GM23338 (cell line): ENCODE results near the gene SUGCT. TPM values are rescaled to one million over a fixed set of nuclear protein-coding genes. Genes with fewer than 3 reads are reported as not detected.
"Not testable (repeated sequence)": the region's sequence is repeated elsewhere in the genome, so short reads cannot be mapped to it uniquely, and the experiment has no call there.

ENCODE experiments used
- ATAC-seq: fragments of 200-7000 bp; cut with Tn5 transposase; 3 replicates; pipeline ENCODE4 v1.9.1; 2020
- DNase-seq: peaks from one replicate; pipeline ENCODE4 v3.0.0-alpha.2; 2015; ENCODE audit warnings: low spot score
- H2AFZ ChIP-seq: fragments of 200-600 bp; sonication (generic); 2 replicates; pipeline ENCODE4 v1.8.0; 2016; ENCODE audit warnings: antibody characterized with exemption, mild to moderate bottlenecking, moderate library complexity
- H3F3A ChIP-seq: fragments of 200-600 bp; sonication (generic); replicated peaks from 2 replicates; pipeline ENCODE4 v1.8.0; 2017; ENCODE audit warnings: antibody characterized with exemption, mixed run types, low read depth
- H3K27ac ChIP-seq: fragments of 200-600 bp; sonication (generic); 2 replicates; pipeline ENCODE4 v1.6.1; 2016; ENCODE audit warnings: low read depth
- H3K27me3 ChIP-seq: fragments of 200-600 bp; sonication (generic); 2 replicates; pipeline ENCODE4 v1.8.0; 2016; ENCODE audit warnings: mild to moderate bottlenecking, mixed run types, moderate library complexity; ENCODE audit not compliant: insufficient read depth
- H3K36me3 ChIP-seq: fragments of 200-600 bp; sonication (generic); 2 replicates; pipeline ENCODE4 v1.8.0; 2016; ENCODE audit warnings: mild to moderate bottlenecking; ENCODE audit not compliant: insufficient read depth
- H3K4me1 ChIP-seq: fragments of 200-600 bp; sonication (generic); 2 replicates; pipeline ENCODE4 v1.8.0; 2016; ENCODE audit warnings: mild to moderate bottlenecking, moderate library complexity; ENCODE audit not compliant: insufficient read depth
- H3K4me2 ChIP-seq: fragments of 200-600 bp; sonication (generic); 2 replicates; pipeline ENCODE4 v1.7.1; 2017; ENCODE audit warnings: mixed run types
- H3K4me3 ChIP-seq: fragments of 200-600 bp; sonication (generic); 2 replicates; pipeline ENCODE4 v1.6.1; 2016; ENCODE audit warnings: mixed run types
- H3K79me2 ChIP-seq: fragments of 200-600 bp; sonication (generic); replicated peaks from 2 replicates; pipeline ENCODE4 v1.8.0; 2017; ENCODE audit warnings: mild to moderate bottlenecking; ENCODE audit not compliant: insufficient read depth
- H3K9me2 ChIP-seq: fragments of 200-600 bp; sonication (generic); 2 replicates; pipeline ENCODE4 v1.8.0; 2017; ENCODE audit not compliant: insufficient read depth
- H4K20me1 ChIP-seq: fragments of 200-600 bp; sonication (generic); replicated peaks from 2 replicates; pipeline ENCODE4 v1.8.0; 2017; ENCODE audit warnings: mild to moderate bottlenecking; ENCODE audit not compliant: insufficient read depth
- H3K27ac Mint-ChIP-seq: 2 replicates; pipeline ENCODE4 v1.8.0; 2020; ENCODE audit warnings: inconsistent platforms, mild to moderate bottlenecking, moderate library complexity, mixed read lengths
- H3K27me3 Mint-ChIP-seq: 3 replicates; pipeline ENCODE4 v1.8.0; 2022; ENCODE audit warnings: low read depth, mild to moderate bottlenecking, moderate library complexity, mixed read lengths, inconsistent platforms; ENCODE audit not compliant: insufficient read depth, poor library complexity
- H3K36me3 Mint-ChIP-seq: 3 replicates; pipeline ENCODE4 v1.8.0; 2021; ENCODE audit warnings: low read depth, mild to moderate bottlenecking, inconsistent platforms, moderate library complexity, mixed read lengths
- H3K4me1 Mint-ChIP-seq: 3 replicates; pipeline ENCODE4 v1.8.0; 2020; ENCODE audit warnings: mild to moderate bottlenecking, inconsistent platforms, mixed read lengths
- H3K4me3 Mint-ChIP-seq: 3 replicates; pipeline ENCODE4 v1.8.0; 2021; ENCODE audit warnings: moderate library complexity, mild to moderate bottlenecking, inconsistent platforms, mixed read lengths
- H3K9me3 Mint-ChIP-seq: 3 replicates; pipeline ENCODE4 v1.8.0; 2020; ENCODE audit warnings: moderate library complexity, mild to moderate bottlenecking, inconsistent platforms, mixed read lengths
- CTCF ChIP-seq, 2 experiments: fragments of 200-600 bp in 1 of 2; sonication (generic) in 1 of 2; conservative IDR thresholded peaks; 2 replicates each; pipeline versions ENCODE4 v1.5.1 to v1.6.1; 2016 to 2017; ENCODE audit warnings: antibody characterized with exemption in 2 of 2, low read depth in 2 of 2, mild to moderate bottlenecking in 2 of 2, moderate library complexity in 1 of 2
- ETS1 ChIP-seq: IDR thresholded peaks from 2 replicates; pipeline ENCODE4 v1.6.1; 2016; ENCODE audit warnings: antibody characterized with exemption
- EZH2phosphoT487 ChIP-seq: fragments of 200-600 bp; sonication (generic); IDR thresholded peaks from one replicate; pipeline ENCODE4 v1.8.1; 2018; ENCODE audit warnings: antibody characterized with exemption; ENCODE audit not compliant: unreplicated experiment
- JUNB ChIP-seq: IDR thresholded peaks from one replicate; pipeline ENCODE4 v1.6.1; 2016; ENCODE audit warnings: antibody characterized with exemption; ENCODE audit not compliant: unreplicated experiment
- NANOG ChIP-seq: IDR thresholded peaks from 2 replicates; pipeline ENCODE4 v1.6.1; 2016; ENCODE audit warnings: antibody characterized with exemption, borderline replicate concordance
- POLR2AphosphoS5 ChIP-seq: IDR thresholded peaks from 2 replicates; pipeline ENCODE4 v1.6.1; 2016; ENCODE audit warnings: antibody characterized with exemption, low read depth
- REST ChIP-seq: IDR thresholded peaks from one replicate; pipeline ENCODE4 v1.6.1; 2018; ENCODE audit warnings: antibody characterized with exemption; ENCODE audit not compliant: unreplicated experiment
- ZNF114 ChIP-seq: fragments of 250-450 bp; sonication (Bioruptor Pico); IDR thresholded peaks from 2 replicates; pipeline ENCODE4 v1.5.0; 2020; ENCODE audit warnings: mild to moderate bottlenecking, moderate library complexity
- ZNF331 ChIP-seq: fragments of 250-450 bp; sonication (Bioruptor Pico); IDR thresholded peaks from 2 replicates; pipeline ENCODE4 v1.5.0; 2020; ENCODE audit warnings: low read depth, mild to moderate bottlenecking, moderate library complexity
- ZNF462 ChIP-seq: fragments of 250-450 bp; sonication (Bioruptor Pico); IDR thresholded peaks from 2 replicates; pipeline ENCODE4 v1.5.0; 2020; ENCODE audit warnings: mild to moderate bottlenecking, moderate library complexity
- polyA plus RNA-seq: library from polyadenylated mRNA; unstranded; fragments of >200 nt; fragmentation: Nextera tagmentation; extraction: Ambion mirVana; gene quantifications from 2 replicates; pipeline ENCODE4 v1.2.1, GENCODE V29; 2016
- total RNA-seq: library from RNA; depleted of rRNA; stranded (reverse); fragments of >200 nt; shearing (Covaris generic); gene quantifications from 2 replicates; pipeline ENCODE4 v1.2.3, GENCODE V29; 2014

The SUGCT gene
- total and polyA plus RNA-seq, 2 experiments from 2014 or later: 4.2 to 5.6 TPM

- Histone ChIP-seq H3K4me2 (no peak overlapping the region), H3K4me1 (no peaks in the 10 kb centered on the region; the same call in 1 of the 2 replicates), H3K27me3 (no peaks in the 10 kb centered on the region), H3F3A (no peaks in the 10 kb centered on the region), H3K27ac (no peak overlapping the region), H2AFZ (no peak overlapping the region), H3K4me3 (no peak overlapping the region), H4K20me1 (no peaks in the 10 kb centered on the region), H3K9me2 (peaks cover 6% of the 10 kb centered on the region; the same call in 1 of the 2 replicates), H3K36me3 (no peaks in the 10 kb centered on the region), H3K79me2 (no peaks in the 10 kb centered on the region)
- H3K4me1 Mint-ChIP-seq: peaks cover 6% of the 10 kb centered on the region; the same call in 2 of the 3 replicates
- H3K36me3 Mint-ChIP-seq: no peaks in the 10 kb centered on the region
- no peak overlapping the region; the same call in 1 of the 2 replicates for H3K27ac Mint-ChIP-seq
- TF ChIP-seq CTCF (conservative IDR thresholded peaks at IDR 0.05; ENCODE audit: low read depth in 2 of 2) (no peak), ZNF114 (CRISPR knock-in tag) (no peak), POLR2AphosphoS5 (no peak), ZNF462 (CRISPR knock-in tag) (no peak), EZH2phosphoT487 (no peak), REST (no peak), ETS1 (no peak), ZNF331 (CRISPR knock-in tag) (no peak), JUNB (no peak), NANOG (no peak)
- ATAC-seq (no peak), DNase-seq (no peak)
- no peaks in the 10 kb centered on the region for H3K9me3 Mint-ChIP-seq
- peaks cover 2% of the 10 kb centered on the region for H3K27me3 Mint-ChIP-seq
- H3K4me3 Mint-ChIP-seq: no peak overlapping the region
Observed at GRCh38 chr7:40623863-40624262, 489.1 kb downstream of the SUGCT start.

- H3K4me3 Mint-ChIP-seq, H3K79me2 ChIP-seq, DNase-seq, H3K27me3 ChIP-seq, H3K27me3 Mint-ChIP-seq, H4K20me1 ChIP-seq, H3F3A ChIP-seq, H3K4me1 Mint-ChIP-seq, H2AFZ ChIP-seq, H3K9me2 ChIP-seq, H3K4me3 ChIP-seq, H3K4me2 ChIP-seq, H3K36me3 Mint-ChIP-seq, H3K9me3 Mint-ChIP-seq, H3K36me3 ChIP-seq, H3K27ac ChIP-seq, H3K4me1 ChIP-seq, H3K27ac Mint-ChIP-seq, ATAC-seq: not testable (repeated sequence)
Observed at GRCh38 chr7:40627361-40627760, 492.6 kb downstream of the SUGCT start.
